ENCODE results near the gene DIDO1. TPM values are rescaled to one million over a fixed set of nuclear protein-coding genes. Genes with fewer than 3 reads are reported as not detected.

The DIDO1 gene
- total RNA-seq, 1 experiment from 2014 or later: 33.2 TPM

DNA sequence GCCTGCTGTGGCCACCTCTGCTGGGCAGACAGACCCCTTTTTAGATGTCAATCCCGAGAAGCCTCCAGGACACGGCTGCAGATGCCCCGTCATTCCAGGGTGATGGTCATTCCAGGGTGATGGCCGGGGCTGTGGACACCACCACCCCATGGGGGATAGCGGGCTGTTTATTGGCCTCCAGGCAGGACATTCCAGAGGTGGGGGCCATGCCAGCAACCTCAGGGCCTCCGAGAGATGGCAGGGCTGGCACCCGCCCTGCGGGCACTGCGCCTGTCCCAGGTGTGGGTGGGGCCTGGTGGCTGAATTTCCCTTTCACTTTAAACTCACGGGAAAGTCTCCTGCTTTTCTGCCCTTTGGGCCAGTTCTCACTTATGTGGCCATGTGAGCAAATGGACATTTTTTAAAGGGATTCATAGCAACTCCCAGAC, 94.9 kb downstream of the DIDO1 start:
- ChIA-PET CTCF (no interaction called here), POLR2A (ENCODE audit: unreplicated experiment) (interaction anchor here (0.6 kb wide), 1 partner anchor 108 kb away, joined by 3 read pairs; no protein-coding TSS in a partner anchor)
- Histone ChIP-seq H3F3A (ENCODE audit: low read length, unreplicated experiment) (no peaks in the 10 kb centered on the region), H3K9me2 (replicated peaks; ENCODE audit: low read length) (no peaks in the 10 kb centered on the region), H3K4me3 (ENCODE audit: low read length) (no peak overlapping the region), H3K9ac (ENCODE audit: low read length) (no peak overlapping the region), H3K27ac (ENCODE audit: low read length) (no peak overlapping the region), H3K27me3 (ENCODE audit: low read length) (no peaks in the 10 kb centered on the region), H2AFZ (ENCODE audit: low read length) (no peak overlapping the region), H3K4me2 (ENCODE audit: low read length) (no peak overlapping the region), H3K36me3 (ENCODE audit: low read depth, low read length) (no peaks in the 10 kb centered on the region), H3K9me3 (ENCODE audit: low read length) (no peaks in the 10 kb centered on the region), H3K4me1 (ENCODE audit: insufficient read depth, low read length) (peaks cover 25% of the 10 kb centered on the region), H4K20me1 (ENCODE audit: low read length) (no peaks in the 10 kb centered on the region), H3K79me2 (ENCODE audit: low read length) (no peaks in the 10 kb centered on the region)
- no peak for TF ChIP-seq EZH2 (IDR thresholded peaks at IDR 0.05; ENCODE audit: low read length, unreplicated experiment)
- TF ChIP-seq, protein P1, sequence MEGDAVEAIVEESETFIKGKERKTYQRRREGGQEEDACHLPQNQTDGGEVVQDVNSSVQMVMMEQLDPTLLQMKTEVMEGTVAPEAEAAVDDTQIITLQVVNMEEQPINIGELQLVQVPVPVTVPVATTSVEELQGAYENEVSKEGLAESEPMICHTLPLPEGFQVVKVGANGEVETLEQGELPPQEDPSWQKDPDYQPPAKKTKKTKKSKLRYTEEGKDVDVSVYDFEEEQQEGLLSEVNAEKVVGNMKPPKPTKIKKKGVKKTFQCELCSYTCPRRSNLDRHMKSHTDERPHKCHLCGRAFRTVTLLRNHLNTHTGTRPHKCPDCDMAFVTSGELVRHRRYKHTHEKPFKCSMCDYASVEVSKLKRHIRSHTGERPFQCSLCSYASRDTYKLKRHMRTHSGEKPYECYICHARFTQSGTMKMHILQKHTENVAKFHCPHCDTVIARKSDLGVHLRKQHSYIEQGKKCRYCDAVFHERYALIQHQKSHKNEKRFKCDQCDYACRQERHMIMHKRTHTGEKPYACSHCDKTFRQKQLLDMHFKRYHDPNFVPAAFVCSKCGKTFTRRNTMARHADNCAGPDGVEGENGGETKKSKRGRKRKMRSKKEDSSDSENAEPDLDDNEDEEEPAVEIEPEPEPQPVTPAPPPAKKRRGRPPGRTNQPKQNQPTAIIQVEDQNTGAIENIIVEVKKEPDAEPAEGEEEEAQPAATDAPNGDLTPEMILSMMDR (conservative IDR thresholded peaks at IDR 0.05; ENCODE audit: low read depth, low read length): no peak
- no peak for TF ChIP-seq EZH2phosphoT487 (IDR thresholded peaks at IDR 0.05; ENCODE audit: borderline replicate concordance, low read length)
- ATAC-seq: no peak
- no peak for DNase-seq
- BruUV-seq (replicated peaks): no TSS peak
- intact Hi-C loops (cut with micrococcal nuclease): no loop called here

- no peak for ATAC-seq
- TF ChIP-seq EZH2phosphoT487 (IDR thresholded peaks at IDR 0.05; ENCODE audit: borderline replicate concordance, low read length): no peak
- TF ChIP-seq EZH2 (IDR thresholded peaks at IDR 0.05; ENCODE audit: low read length, unreplicated experiment): no peak
- TF ChIP-seq, protein P1 (conservative IDR thresholded peaks at IDR 0.05; ENCODE audit: low read depth, low read length): no peak
- H4K20me1 ChIP-seq (ENCODE audit: low read length): no peaks in the 10 kb centered on the region
- H3K4me3 ChIP-seq (ENCODE audit: low read length): no peak overlapping the region
- H3K27ac ChIP-seq (ENCODE audit: low read length): no peak overlapping the region
- BruUV-seq (replicated peaks): no TSS peak
- intact Hi-C loops (cut with micrococcal nuclease): no loop called here
- H3K4me1 ChIP-seq (ENCODE audit: insufficient read depth, low read length): peaks cover 20% of the 10 kb centered on the region
- H3K9ac ChIP-seq (ENCODE audit: low read length): no peak overlapping the region
- no peaks in the 10 kb centered on the region for H3F3A ChIP-seq (ENCODE audit: low read length, unreplicated experiment)
- H2AFZ ChIP-seq (ENCODE audit: low read length): no peak overlapping the region
- ChIA-PET POLR2A (ENCODE audit: unreplicated experiment) (no interaction called here), CTCF (no interaction called here)
- H3K79me2 ChIP-seq (ENCODE audit: low read length): no peaks in the 10 kb centered on the region
- H3K27me3 ChIP-seq (ENCODE audit: low read length): no peaks in the 10 kb centered on the region
- H3K36me3 ChIP-seq (ENCODE audit: low read depth, low read length): no peaks in the 10 kb centered on the region
- no peaks in the 10 kb centered on the region for H3K9me3 ChIP-seq (ENCODE audit: low read length)
- H3K9me2 ChIP-seq (replicated peaks; ENCODE audit: low read length): no peaks in the 10 kb centered on the region
- no peak for DNase-seq
- H3K4me2 ChIP-seq (ENCODE audit: low read length): no peak overlapping the region
Observed at GRCh38 chr20:62830821-62831220, 95.5 kb downstream of the DIDO1 start.

DNA sequence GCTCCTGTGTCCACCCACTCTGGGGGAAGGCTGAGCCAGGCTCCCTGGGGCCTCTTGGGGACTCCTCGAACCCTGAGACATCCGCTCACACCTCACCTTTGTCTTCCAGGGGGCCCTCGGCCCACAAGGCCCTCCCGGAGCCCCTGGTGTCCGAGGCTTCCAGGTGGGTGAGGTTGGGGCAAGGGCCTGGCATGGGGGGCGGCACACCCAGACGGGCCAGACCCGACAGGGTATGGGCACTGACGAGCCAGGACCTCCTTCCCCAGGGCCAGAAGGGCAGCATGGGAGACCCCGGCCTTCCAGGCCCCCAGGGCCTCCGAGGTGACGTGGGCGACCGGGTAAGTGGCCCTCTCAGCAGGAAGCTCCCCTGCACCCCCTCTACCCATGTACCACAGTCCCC, 96.1 kb downstream of the DIDO1 start:
- TF ChIP-seq, protein P1 (conservative IDR thresholded peaks at IDR 0.05; ENCODE audit: low read depth, low read length): no peak
- TF ChIP-seq EZH2 (IDR thresholded peaks at IDR 0.05; ENCODE audit: low read length, unreplicated experiment): no peak
- TF ChIP-seq EZH2phosphoT487 (IDR thresholded peaks at IDR 0.05; ENCODE audit: borderline replicate concordance, low read length): no peak
- Histone ChIP-seq H3K9me2 (replicated peaks; ENCODE audit: low read length) (no peaks in the 10 kb centered on the region), H3K79me2 (ENCODE audit: low read length) (no peaks in the 10 kb centered on the region), H3F3A (ENCODE audit: low read length, unreplicated experiment) (no peaks in the 10 kb centered on the region), H3K9ac (ENCODE audit: low read length) (no peak overlapping the region), H4K20me1 (ENCODE audit: low read length) (no peaks in the 10 kb centered on the region), H3K27me3 (ENCODE audit: low read length) (no peaks in the 10 kb centered on the region), H3K36me3 (ENCODE audit: low read depth, low read length) (no peaks in the 10 kb centered on the region), H3K4me2 (ENCODE audit: low read length) (no peak overlapping the region), H3K9me3 (ENCODE audit: low read length) (no peaks in the 10 kb centered on the region), H3K27ac (ENCODE audit: low read length) (no peak overlapping the region), H2AFZ (ENCODE audit: low read length) (no peak overlapping the region), H3K4me3 (ENCODE audit: low read length) (no peak overlapping the region), H3K4me1 (ENCODE audit: insufficient read depth, low read length) (peaks cover 16% of the 10 kb centered on the region)
- ATAC-seq (no peak), DNase-seq (no peak)
- intact Hi-C loops (cut with micrococcal nuclease): no loop called here
- BruUV-seq (replicated peaks): no TSS peak
- ChIA-PET CTCF (no interaction called here), POLR2A (ENCODE audit: unreplicated experiment) (no interaction called here)

Data from PC-3 (cell line).